ENCODE data around the gene SNX33. TPM values are rescaled to one million over a fixed set of nuclear protein-coding genes. Genes with fewer than 3 reads are reported as not detected.

SNX33 gene
- total RNA-seq, 2 experiments from 2014 or later, result 3.0 to 3.2 TPM

- peaks cover 23% of the 10 kb centered on the region for H3K36me3 Mint-ChIP-seq
- no peak overlapping the region for H3K27ac Mint-ChIP-seq
- no peak overlapping the region for H3K4me3 Mint-ChIP-seq
- H3K4me1 Mint-ChIP-seq (ENCODE audit: low read depth), result peaks cover 24% of the 10 kb centered on the region
- no peaks in the 10 kb centered on the region for H3K27me3 Mint-ChIP-seq
- POLR2A ChIA-PET, result interaction anchor here (1.4 to 3.2 kb wide), 3 partner anchors 62 to 190 kb away, joined by 3 to 20 read pairs (median 16); partner anchors contain the start of genes PTPN9 and SIN3A
- CTCF ChIA-PET, result interaction anchor here (0.9 to 6.3 kb wide), 9 partner anchors 8 to 273 kb away, joined by 3 to 69 read pairs (median 5); partner anchors contain the start of genes MAN2C1 and SIN3A
- H3K9me3 Mint-ChIP-seq, result no peaks in the 10 kb centered on the region
- intact Hi-C loops (cut with micrococcal nuclease), result loop anchor here (1.0 to 5.0 kb wide), 3 partner anchors 44 to 132 kb away; partner anchors contain the start of gene PTPN9
- no peak for DNase-seq
Measured at GRCh38 chr15:75641603-75642002, 6.1 kb upstream of the SNX33 start.

GRCh38 chr15:75644376-75644775, 3.3 kb upstream of the SNX33 start:
- POLR2A ChIA-PET, result no interaction called here
- Mint-ChIP-seq H3K27me3 (no peaks in the 10 kb centered on the region), H3K4me1 (ENCODE audit: low read depth) (peaks cover 18% of the 10 kb centered on the region), H3K36me3 (peaks cover 3% of the 10 kb centered on the region), H3K9me3 (no peaks in the 10 kb centered on the region), H3K4me3 (no peak overlapping the region), H3K27ac (no peak overlapping the region)
- CTCF ChIA-PET, result interaction anchor here (6.3 kb wide), 1 partner anchor 276 kb away, joined by 69 read pairs; the partner anchor contains the start of gene MAN2C1
- intact Hi-C loops (cut with micrococcal nuclease), result loop anchor here (5.0 kb wide), 1 partner anchor 47 kb away; no protein-coding TSS in a partner anchor
- DNase-seq, result no peak

- Mint-ChIP-seq H3K4me3 (peak overlapping the region; percentile 83), H3K27me3 (no peaks in the 10 kb centered on the region), H3K4me1 (ENCODE audit: low read depth) (peaks cover 33% of the 10 kb centered on the region), H3K27ac (no peak overlapping the region), H3K36me3 (no peaks in the 10 kb centered on the region), H3K9me3 (no peaks in the 10 kb centered on the region)
- ChIA-PET CTCF (interaction anchor here (1.2 to 2.3 kb wide), 5 partner anchors 33 to 278 kb away, joined by 3 to 24 read pairs (median 7); partner anchors contain the start of gene MAN2C1), POLR2A (interaction anchor here (0.6 to 2.5 kb wide), 5 partner anchors 21 to 280 kb away, joined by 3 to 14 read pairs (median 9); partner anchors contain the start of genes MAN2C1 and SNUPN)
- no peak for DNase-seq
- intact Hi-C loops (cut with micrococcal nuclease), result no loop called here
Measured at GRCh38 chr15:75646112-75646943, 1.4 kb upstream of the SNX33 start.

DNA sequence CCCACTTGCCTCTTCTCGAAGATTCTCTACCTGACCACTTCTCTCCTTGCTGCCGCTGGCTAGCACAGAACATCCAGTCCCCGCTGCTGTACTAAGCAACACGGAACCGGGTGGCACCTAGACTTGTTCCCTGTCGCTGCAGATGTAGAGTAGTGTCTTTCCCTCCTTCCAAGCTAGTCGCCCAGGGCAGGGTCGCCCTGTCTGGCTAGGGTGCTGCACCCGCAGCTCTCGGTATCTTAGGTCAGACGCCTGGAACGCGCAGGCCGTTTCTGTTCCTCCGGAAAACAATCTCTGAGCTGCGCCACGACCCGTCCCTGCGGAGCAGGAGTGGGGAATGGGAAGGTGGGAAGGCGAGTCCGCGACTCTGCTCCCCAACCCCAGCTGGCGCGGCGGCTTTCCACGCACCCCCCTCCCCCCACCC, 758 bp upstream of the SNX33 start:
- Mint-ChIP-seq H3K27me3 (no peaks in the 10 kb centered on the region), H3K36me3 (no peaks in the 10 kb centered on the region), H3K27ac (peak overlapping the region; percentile 65), H3K4me1 (ENCODE audit: low read depth) (peaks cover 39% of the 10 kb centered on the region), H3K4me3 (peak overlapping the region; percentile 83), H3K9me3 (no peaks in the 10 kb centered on the region)
- CTCF ChIA-PET, result interaction anchor here (0.6 to 2.3 kb wide), 15 partner anchors 9 to 312 kb away, joined by 3 to 24 read pairs (median 4); partner anchors contain the start of genes MAN2C1 and PTPN9
- POLR2A ChIA-PET, result interaction anchor here (0.6 to 2.5 kb wide), 7 partner anchors 8 to 280 kb away, joined by 3 to 14 read pairs (median 4); partner anchors contain the start of genes MAN2C1, PTPN9 and SNUPN
- no peak for DNase-seq
- intact Hi-C loops (cut with micrococcal nuclease), result no loop called here

DNA sequence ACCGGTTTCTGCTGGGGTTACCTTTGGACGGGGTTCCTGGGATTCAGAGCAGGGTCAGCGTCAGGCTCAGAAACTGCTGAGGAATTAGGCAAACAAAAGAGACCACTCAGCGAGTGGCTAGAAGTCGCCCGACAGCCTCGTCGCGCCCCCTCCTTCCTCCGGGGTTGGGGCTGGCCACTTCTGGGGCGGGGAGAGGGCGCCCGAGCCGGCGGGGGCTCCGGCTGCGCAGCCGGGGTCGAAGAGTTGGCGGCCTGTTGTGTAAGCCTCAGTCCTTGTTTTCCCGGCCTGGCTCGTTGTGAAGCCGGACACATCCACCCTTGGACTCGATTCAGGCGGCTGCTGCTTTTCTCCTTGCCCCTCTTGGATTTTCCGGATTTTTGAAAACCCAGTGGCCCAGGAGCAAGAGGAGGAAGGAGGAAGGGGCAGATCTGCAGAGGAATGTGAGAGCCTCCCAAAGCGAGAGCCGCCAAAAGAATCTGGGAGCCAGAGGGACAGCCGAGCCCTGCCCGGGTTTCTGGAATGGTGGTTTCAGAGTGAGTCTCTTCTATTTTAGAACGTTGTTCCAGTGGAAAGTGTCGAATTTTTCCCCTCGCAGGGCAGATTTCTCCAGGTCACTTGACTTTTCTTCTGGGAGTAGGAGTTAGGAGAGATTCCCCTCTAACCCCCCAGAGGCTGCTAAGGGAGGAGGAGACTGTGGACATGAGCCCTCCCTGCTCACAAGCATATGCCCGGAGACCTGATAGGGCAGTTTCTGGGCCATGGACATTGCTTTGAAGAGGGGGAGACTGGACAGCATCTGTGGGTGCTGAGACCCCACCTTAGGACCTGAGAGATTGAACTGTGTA, 666 bp downstream of the SNX33 start:
- ChIA-PET POLR2A (interaction anchor here (0.7 to 2.5 kb wide), 5 partner anchors 10 to 280 kb away, joined by 3 to 14 read pairs (median 3); partner anchors contain the start of genes MAN2C1, PTPN9 and SNUPN), CTCF (interaction anchor here (0.6 to 2.3 kb wide), 11 partner anchors 7 to 280 kb away, joined by 3 to 24 read pairs (median 4); partner anchors contain the start of gene MAN2C1)
- H3K27me3 Mint-ChIP-seq, result no peaks in the 10 kb centered on the region
- peak overlapping the region; percentile 77 for H3K4me3 Mint-ChIP-seq
- intact Hi-C loops (cut with micrococcal nuclease), result no loop called here
- DNase-seq, result no peak
- peaks cover 44% of the 10 kb centered on the region for H3K4me1 Mint-ChIP-seq (ENCODE audit: low read depth)
- no peaks in the 10 kb centered on the region for H3K36me3 Mint-ChIP-seq
- no peak overlapping the region for H3K27ac Mint-ChIP-seq
- H3K9me3 Mint-ChIP-seq, result no peaks in the 10 kb centered on the region

DNA sequence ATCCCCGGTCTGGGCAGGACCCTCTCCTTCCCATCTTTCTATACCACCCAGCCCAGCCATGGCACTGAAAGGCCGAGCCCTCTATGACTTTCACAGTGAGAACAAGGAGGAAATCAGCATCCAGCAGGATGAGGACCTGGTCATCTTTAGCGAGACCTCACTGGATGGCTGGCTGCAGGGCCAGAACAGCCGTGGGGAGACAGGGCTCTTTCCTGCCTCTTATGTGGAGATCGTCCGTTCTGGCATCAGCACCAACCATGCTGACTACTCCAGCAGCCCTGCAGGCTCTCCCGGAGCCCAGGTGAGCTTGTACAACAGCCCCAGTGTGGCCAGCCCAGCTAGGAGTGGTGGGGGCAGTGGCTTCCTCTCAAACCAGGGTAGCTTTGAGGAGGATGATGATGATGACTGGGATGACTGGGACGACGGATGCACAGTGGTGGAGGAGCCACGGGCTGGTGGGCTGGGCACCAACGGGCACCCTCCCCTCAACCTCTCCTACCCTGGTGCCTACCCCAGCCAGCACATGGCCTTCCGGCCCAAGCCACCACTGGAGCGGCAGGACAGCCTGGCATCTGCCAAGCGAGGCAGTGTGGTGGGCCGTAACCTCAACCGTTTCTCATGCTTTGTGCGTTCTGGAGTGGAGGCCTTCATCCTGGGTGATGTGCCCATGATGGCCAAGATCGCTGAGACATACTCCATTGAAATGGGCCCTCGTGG, 1.5 kb downstream of the SNX33 start:
- ChIA-PET POLR2A (no interaction called here), CTCF (interaction anchor here (1.0 to 2.0 kb wide), 3 partner anchors 8 to 281 kb away, joined by 3 to 6 read pairs (median 4); no protein-coding TSS in a partner anchor)
- intact Hi-C loops (cut with micrococcal nuclease), result no loop called here
- peak overlapping the region; percentile 77 for H3K4me3 Mint-ChIP-seq
- H3K27ac Mint-ChIP-seq, result no peak overlapping the region
- H3K4me1 Mint-ChIP-seq (ENCODE audit: low read depth), result peaks cover 44% of the 10 kb centered on the region
- no peaks in the 10 kb centered on the region for H3K9me3 Mint-ChIP-seq
- H3K36me3 Mint-ChIP-seq, result no peaks in the 10 kb centered on the region
- no peak for DNase-seq
- no peaks in the 10 kb centered on the region for H3K27me3 Mint-ChIP-seq

DNA sequence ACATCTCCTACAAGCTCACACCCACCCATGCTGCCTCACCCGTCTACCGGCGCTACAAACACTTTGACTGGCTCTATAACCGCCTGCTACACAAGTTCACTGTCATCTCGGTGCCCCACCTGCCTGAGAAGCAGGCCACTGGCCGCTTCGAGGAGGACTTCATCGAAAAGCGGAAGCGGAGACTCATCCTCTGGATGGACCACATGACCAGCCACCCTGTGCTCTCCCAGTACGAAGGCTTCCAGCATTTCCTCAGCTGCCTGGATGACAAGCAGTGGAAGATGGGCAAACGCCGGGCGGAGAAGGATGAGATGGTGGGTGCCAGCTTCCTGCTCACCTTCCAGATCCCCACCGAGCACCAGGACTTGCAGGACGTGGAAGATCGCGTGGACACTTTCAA, 2.1 kb downstream of the SNX33 start:
- H3K27me3 Mint-ChIP-seq, result no peaks in the 10 kb centered on the region
- H3K4me1 Mint-ChIP-seq (ENCODE audit: low read depth), result peaks cover 44% of the 10 kb centered on the region
- H3K36me3 Mint-ChIP-seq, result no peaks in the 10 kb centered on the region
- H3K4me3 Mint-ChIP-seq, result no peak overlapping the region
- POLR2A ChIA-PET, result no interaction called here
- no peak overlapping the region for H3K27ac Mint-ChIP-seq
- intact Hi-C loops (cut with micrococcal nuclease), result no loop called here
- H3K9me3 Mint-ChIP-seq, result no peaks in the 10 kb centered on the region
- DNase-seq, result no peak
- CTCF ChIA-PET, result interaction anchor here (1.0 to 2.0 kb wide), 3 partner anchors 9 to 282 kb away, joined by 3 to 6 read pairs (median 4); no protein-coding TSS in a partner anchor

DNA sequence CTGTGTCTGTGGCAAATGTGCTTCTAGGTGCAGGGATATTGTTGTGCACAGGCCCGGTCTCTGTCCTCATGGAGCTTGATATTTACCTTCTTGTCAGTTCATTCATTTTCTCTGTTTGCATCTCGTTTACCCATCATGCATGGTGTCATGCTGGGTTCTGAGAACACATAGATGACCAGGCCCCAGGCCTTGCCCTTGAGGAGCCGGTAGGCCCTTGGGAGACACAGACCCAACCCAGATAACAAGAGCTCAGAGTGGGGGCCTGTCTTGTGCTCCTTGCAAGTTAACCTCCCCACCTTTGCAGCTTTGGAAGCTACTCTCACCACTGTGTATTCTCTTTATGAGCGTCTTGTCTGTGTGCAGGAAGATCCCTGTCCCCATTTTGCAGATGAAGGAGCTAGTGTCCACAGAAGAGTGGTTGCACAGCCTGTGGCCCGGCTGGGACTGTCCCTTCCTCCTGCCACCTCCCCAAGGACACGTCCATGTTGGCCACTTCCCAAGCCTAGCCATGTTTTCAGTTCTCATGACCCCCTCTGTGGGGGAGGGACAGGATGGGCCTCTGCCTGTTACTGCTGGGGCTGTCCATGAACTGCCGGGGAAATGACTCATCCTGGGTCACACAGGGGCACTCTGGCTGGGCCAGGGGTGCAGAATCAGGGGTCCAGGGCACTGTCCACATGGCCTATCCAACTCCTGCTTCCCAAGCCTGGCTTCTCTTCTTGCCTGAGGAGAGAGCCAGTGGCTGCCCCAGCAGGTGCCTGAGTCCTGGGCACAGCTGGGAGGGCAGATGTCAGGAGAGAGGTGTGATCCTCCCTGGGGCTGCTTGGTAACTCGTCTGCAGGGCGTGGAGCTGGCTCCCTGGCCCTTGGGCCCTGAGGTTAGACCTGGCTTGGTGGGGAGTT, 3.4 kb downstream of the SNX33 start:
- CTCF ChIA-PET, result interaction anchor here (1.5 kb wide), 1 partner anchor 10 kb away, joined by 5 read pairs; no protein-coding TSS in a partner anchor
- POLR2A ChIA-PET, result no interaction called here
- DNase-seq, result peak; percentile 18
- H3K36me3 Mint-ChIP-seq, result no peaks in the 10 kb centered on the region
- H3K27ac Mint-ChIP-seq, result peak overlapping the region; percentile 23
- intact Hi-C loops (cut with micrococcal nuclease), result no loop called here
- H3K4me3 Mint-ChIP-seq, result no peak overlapping the region
- no peaks in the 10 kb centered on the region for H3K9me3 Mint-ChIP-seq
- H3K4me1 Mint-ChIP-seq (ENCODE audit: low read depth), result peaks cover 44% of the 10 kb centered on the region
- H3K27me3 Mint-ChIP-seq, result no peaks in the 10 kb centered on the region

DNA sequence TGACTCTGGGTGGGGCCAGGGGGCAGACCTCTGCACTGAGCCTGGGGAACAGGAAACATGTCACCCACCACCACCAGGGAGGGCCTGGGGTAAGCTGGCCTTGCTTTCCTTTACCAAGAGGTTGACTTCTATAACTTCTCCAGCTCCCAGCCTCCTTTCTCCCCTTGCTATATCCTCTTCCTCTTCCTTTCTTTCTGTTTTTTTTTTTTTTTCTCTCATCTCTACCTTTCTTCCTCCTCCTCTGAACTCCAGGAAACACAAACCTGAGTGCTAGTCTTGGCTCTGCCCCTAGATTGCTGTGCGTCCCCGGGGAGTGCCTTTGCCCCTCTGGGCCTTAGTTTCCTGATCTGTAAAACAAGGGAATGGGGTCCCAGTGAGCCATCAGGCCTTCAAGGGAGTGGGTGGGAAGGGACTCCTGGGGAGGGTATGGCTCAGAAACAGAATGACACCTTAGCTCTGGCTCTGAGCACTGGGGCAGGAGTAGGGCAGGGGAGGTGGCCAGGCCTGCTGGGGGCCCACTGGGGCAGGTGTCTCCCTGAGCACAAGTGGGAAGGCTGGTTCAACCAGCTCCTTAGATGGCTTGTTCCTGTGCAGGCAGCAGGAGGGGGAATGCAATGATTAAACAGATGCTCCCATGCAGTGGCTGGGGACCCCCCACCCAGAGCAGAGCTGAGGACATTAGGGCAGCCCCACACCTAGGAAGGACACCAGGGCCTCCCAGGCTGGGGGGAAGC, 4.3 kb downstream of the SNX33 start:
- H3K27ac Mint-ChIP-seq, result no peak overlapping the region
- H3K36me3 Mint-ChIP-seq, result no peaks in the 10 kb centered on the region
- intact Hi-C loops (cut with micrococcal nuclease), result no loop called here
- H3K4me3 Mint-ChIP-seq, result no peak overlapping the region
- POLR2A ChIA-PET, result interaction anchor here (1.5 kb wide), 1 partner anchor 12 kb away, joined by 3 read pairs; the partner anchor contains the start of gene IMP3
- CTCF ChIA-PET, result interaction anchor here (1.5 kb wide), 1 partner anchor 11 kb away, joined by 5 read pairs; no protein-coding TSS in a partner anchor
- no peaks in the 10 kb centered on the region for H3K9me3 Mint-ChIP-seq
- peak; percentile 17 for DNase-seq
- no peaks in the 10 kb centered on the region for H3K27me3 Mint-ChIP-seq
- H3K4me1 Mint-ChIP-seq (ENCODE audit: low read depth), result peaks cover 38% of the 10 kb centered on the region
